Fibroblast of lung (primary cell): Measurements from ENCODE around the gene TTC38. TPM values are rescaled to one million over a fixed set of nuclear protein-coding genes. Genes with fewer than 3 reads are reported as not detected.

Experiments used
- DNase-seq, 2 donors: peaks; one replicate each; pipeline versions ENCODE4 v3.0.0 to v3.0.0-alpha.2; 2010; ENCODE audit warnings: low read depth in 2 of 2
- H2AFZ ChIP-seq: 2 replicates; pipeline ENCODE4 v1.5.1; 2012; ENCODE audit warnings: low read length, control low read depth, inconsistent platforms
- H3K27ac ChIP-seq: 2 replicates; pipeline ENCODE4 v1.5.1; 2011; ENCODE audit warnings: low read length, control low read depth; ENCODE audit not compliant: insufficient read depth
- H3K27me3 ChIP-seq: 2 replicates; pipeline ENCODE4 v1.5.1; 2011; ENCODE audit warnings: mild to moderate bottlenecking, low read length; ENCODE audit not compliant: control insufficient read depth, insufficient read depth
- H3K36me3 ChIP-seq: 2 replicates; pipeline ENCODE4 v1.5.1; 2011; ENCODE audit warnings: low read length; ENCODE audit not compliant: control insufficient read depth, insufficient read depth
- H3K4me1 ChIP-seq: 2 replicates; pipeline ENCODE4 v1.5.1; 2011; ENCODE audit warnings: low read length; ENCODE audit not compliant: control insufficient read depth, insufficient read depth; ENCODE audit errors: extremely low read depth
- H3K4me2 ChIP-seq: 2 replicates; pipeline ENCODE4 v1.5.1; 2011; ENCODE audit warnings: low read length, control low read depth; ENCODE audit not compliant: insufficient read depth; ENCODE audit errors: extremely low read depth
- H3K4me3 ChIP-seq, 4 experiments: fragments of 200-600 bp in 1 of 4; sonication (generic) in 1 of 4; replicated peaks in 1 of 4; 2 replicates each; pipeline ENCODE4 v1.5.1; 2011 to 2016; ENCODE audit warnings: low read length in 4 of 4, low read depth in 3 of 4, mild to moderate bottlenecking in 3 of 4, control low read depth in 2 of 4, inconsistent platforms in 1 of 4, mixed read lengths in 1 of 4; ENCODE audit not compliant: insufficient read depth in 1 of 4; ENCODE audit errors: control extremely low read depth in 1 of 4
- H3K79me2 ChIP-seq: 2 replicates; pipeline ENCODE4 v1.5.1; 2012; ENCODE audit warnings: mild to moderate bottlenecking, low read length, inconsistent platforms; ENCODE audit not compliant: control insufficient read depth, insufficient read depth
- H3K9ac ChIP-seq: 2 replicates; pipeline ENCODE4 v1.5.1; 2011; ENCODE audit warnings: mild to moderate bottlenecking, low read length, control low read depth; ENCODE audit not compliant: insufficient read depth
- H3K9me3 ChIP-seq: 2 replicates; pipeline ENCODE4 v1.5.1; 2012; ENCODE audit warnings: low read depth, low read length; ENCODE audit not compliant: control insufficient read depth, insufficient read depth
- H4K20me1 ChIP-seq: 2 replicates; pipeline ENCODE4 v1.5.1; 2011; ENCODE audit warnings: low read length; ENCODE audit not compliant: control insufficient read depth, insufficient read depth; ENCODE audit errors: extremely low read depth
- CTCF ChIP-seq, 2 donors: IDR thresholded peaks in 1 of 2; conservative IDR thresholded peaks in 1 of 2; 1 replicate in 1 of 2; 2 replicates in 1 of 2; pipeline ENCODE4 v1.5.1; 2011 to 2012; ENCODE audit warnings: low read length in 2 of 2, control low read depth in 1 of 2, inconsistent platforms in 1 of 2, low read depth in 1 of 2, mild to moderate bottlenecking in 1 of 2
- EZH2 ChIP-seq: IDR thresholded peaks from 2 replicates; pipeline ENCODE4 v1.5.1; 2012; ENCODE audit warnings: low read length, control low read depth, mild to moderate bottlenecking; ENCODE audit errors: missing control alignments
- polyA plus RNA-seq, 2 donors: library from polyadenylated mRNA; depleted of rRNA in 1 of 2; stranded (reverse) in 1 of 2; unstranded in 1 of 2; fragments of >200 nt; gene quantifications; 2 replicates each; pipeline ENCODE4 v1.2.1, GENCODE V29; 2011 to 2012; ENCODE audit warnings: missing spikeins in 1 of 2
- total RNA-seq: library from RNA; depleted of rRNA; stranded (reverse); fragments of >200 nt; gene quantifications from 2 replicates; pipeline ENCODE4 v1.2.1, GENCODE V29; 2014

Gene TTC38
- total and polyA plus RNA-seq, 2 donors (not counting 1 experiment from before 2014, with no cell fraction given), result 17.6 to 27.6 TPM

DNA sequence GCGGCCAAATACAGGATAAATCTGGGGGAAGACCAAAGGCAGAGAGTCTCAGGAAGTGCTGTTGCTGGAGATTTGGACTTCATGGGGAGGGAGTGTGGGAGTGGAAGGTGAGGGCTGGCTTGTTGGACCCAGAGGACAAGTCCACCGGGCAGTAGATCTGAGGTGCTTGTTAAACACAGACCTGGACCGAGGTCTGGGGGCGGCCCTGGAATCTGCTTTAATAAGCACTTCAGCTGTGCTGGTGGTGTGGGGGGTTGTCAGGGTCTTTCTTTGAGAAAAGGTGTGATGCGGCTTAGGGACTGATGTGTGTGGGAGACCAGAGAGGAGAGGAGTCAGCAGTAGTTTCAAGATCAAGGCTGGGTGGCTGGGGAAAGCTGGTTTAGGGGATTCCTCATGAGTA is 72.1 kb downstream of the TTC38 start:
- no peak overlapping the region for H3K9ac ChIP-seq
- H3K4me3 ChIP-seq, result no peak overlapping the region
- no peak overlapping the region for H3K4me2 ChIP-seq
- H3K36me3 ChIP-seq, result peaks cover 15% of the 10 kb centered on the region
- DNase-seq, result no peak
- TF ChIP-seq CTCF (conservative IDR thresholded peaks at IDR 0.05 in 1 of 2, IDR thresholded peaks at IDR 0.05 in 1 of 2; ENCODE audit: low read depth in 1 of 2, low read length in 2 of 2) (no peak), EZH2 (no peak)
- H4K20me1 ChIP-seq, result no peaks in the 10 kb centered on the region
- no peak overlapping the region for H2AFZ ChIP-seq
- no peaks in the 10 kb centered on the region for H3K27me3 ChIP-seq
- no peak overlapping the region for H3K27ac ChIP-seq
- H3K4me1 ChIP-seq, result peaks cover 7% of the 10 kb centered on the region
- H3K79me2 ChIP-seq, result peaks cover 25% of the 10 kb centered on the region
- H3K9me3 ChIP-seq, result no peaks in the 10 kb centered on the region

DNA sequence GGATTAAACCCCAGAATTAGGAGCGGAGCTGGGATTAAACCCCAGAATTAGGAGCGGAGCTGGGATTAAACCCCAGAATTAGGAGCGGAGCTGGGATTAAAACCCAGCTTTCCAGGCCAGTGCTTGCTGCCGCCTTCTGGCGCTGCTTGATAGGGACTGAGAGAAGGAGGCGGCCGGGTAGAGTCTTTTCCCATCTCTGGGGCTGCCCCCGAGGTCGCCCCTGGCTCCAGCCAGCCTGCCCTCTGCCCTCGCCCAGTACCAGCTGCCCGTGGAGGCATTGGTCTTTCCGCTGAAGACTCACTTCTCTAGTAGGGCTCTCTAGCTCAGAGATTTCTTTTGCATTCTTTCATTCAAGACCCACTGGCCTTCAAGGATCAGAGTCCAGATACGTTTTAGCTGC is 72.9 kb downstream of the TTC38 start:
- no peak for DNase-seq
- Histone ChIP-seq H3K4me2 (no peak overlapping the region), H3K79me2 (peaks cover 24% of the 10 kb centered on the region)

More for the DNA sequence above, 72.9 kb downstream of the TTC38 start:
- Histone ChIP-seq H4K20me1 (no peaks in the 10 kb centered on the region), H3K9me3 (no peaks in the 10 kb centered on the region), H3K27me3 (no peaks in the 10 kb centered on the region), H3K27ac (no peak overlapping the region), H2AFZ (no peak overlapping the region), H3K9ac (no peak overlapping the region), H3K36me3 (peaks cover 17% of the 10 kb centered on the region), H3K4me3 (no peak overlapping the region), H3K4me1 (peaks cover 7% of the 10 kb centered on the region)
- TF ChIP-seq CTCF (conservative IDR thresholded peaks at IDR 0.05 in 1 of 2, IDR thresholded peaks at IDR 0.05 in 1 of 2; ENCODE audit: low read depth in 1 of 2, low read length in 2 of 2) (no peak), EZH2 (no peak)

Other genes with a start within 250 kb of the TTC38 start
- gene PPARA, start 117.5 kb upstream of the TTC38 start, total RNA-seq, result 14.6 and 17.5 TPM in 2 replicates
- gene PPARA, start 117.5 kb upstream of the TTC38 start, polyA plus RNA-seq, result 7.9 and 10.2 TPM in 2 replicates
- gene CDPF1, start 17.7 kb upstream of the TTC38 start, total RNA-seq, result 8.0 and 8.3 TPM in 2 replicates
- gene CDPF1, start 17.7 kb upstream of the TTC38 start, polyA plus RNA-seq, result 6.5 and 7.7 TPM in 2 replicates
- under 0.01 TPM in 2 replicates for gene PKDREJ, start 4.7 kb upstream of the TTC38 start, total RNA-seq
- 0.01 TPM in 1 of 2 replicates, not detected in the other for gene PKDREJ, start 4.7 kb upstream of the TTC38 start, polyA plus RNA-seq
- gene GTSE1, start 28.9 kb downstream of the TTC38 start, total RNA-seq, result 0.26 and 2.0 TPM in 2 replicates
- gene GTSE1, start 28.9 kb downstream of the TTC38 start, polyA plus RNA-seq, result 3.6 and 13.7 TPM in 2 replicates
- gene TRMU, start 67.7 kb downstream of the TTC38 start, total RNA-seq, result 20.5 and 22.1 TPM in 2 replicates
- gene TRMU, start 67.7 kb downstream of the TTC38 start, polyA plus RNA-seq, result 18.4 and 21.9 TPM in 2 replicates